SK-N-SH (cell line): Measurements from ENCODE around the gene PDXDC1.
"Not testable (repeated sequence)": the region's sequence is repeated elsewhere in the genome, so short reads cannot be mapped to it uniquely, and the experiment has no call there.

ENCODE experiments used
- CHD2 ChIP-seq: fragments of 150-350 bp; IDR thresholded peaks from 2 replicates; pipeline ENCODE4 v1.6.1; 2018; ENCODE audit warnings: low read length; ENCODE audit not compliant: partially characterized antibody
- EP300 ChIP-seq, 2 experiments: IDR thresholded peaks; 2 replicates each; pipeline versions ENCODE4 v1.4.0 to v1.6.1; 2012; ENCODE audit warnings: borderline replicate concordance in 1 of 2, low read depth in 1 of 2, low read length in 1 of 2
- JUND ChIP-seq: IDR thresholded peaks from 2 replicates; pipeline ENCODE4 v1.4.0; 2012
- TAF1 ChIP-seq: IDR thresholded peaks from 2 replicates; pipeline ENCODE4 v1.6.1; 2012; ENCODE audit warnings: low read depth, mild to moderate bottlenecking, low read length, moderate library complexity, borderline replicate concordance
- TF ChIP-seq, protein P1 (sequence below): fragments of 200-600 bp; sonication (generic); IDR thresholded peaks from 2 replicates; pipeline ENCODE4 v1.6.1; 2017; ENCODE audit warnings: antibody characterized with exemption, mild to moderate bottlenecking, moderate library complexity
- TF ChIP-seq, protein P2 (sequence below): IDR thresholded peaks from 2 replicates; pipeline ENCODE4 v1.4.0; 2012; ENCODE audit warnings: low read depth

DNA sequence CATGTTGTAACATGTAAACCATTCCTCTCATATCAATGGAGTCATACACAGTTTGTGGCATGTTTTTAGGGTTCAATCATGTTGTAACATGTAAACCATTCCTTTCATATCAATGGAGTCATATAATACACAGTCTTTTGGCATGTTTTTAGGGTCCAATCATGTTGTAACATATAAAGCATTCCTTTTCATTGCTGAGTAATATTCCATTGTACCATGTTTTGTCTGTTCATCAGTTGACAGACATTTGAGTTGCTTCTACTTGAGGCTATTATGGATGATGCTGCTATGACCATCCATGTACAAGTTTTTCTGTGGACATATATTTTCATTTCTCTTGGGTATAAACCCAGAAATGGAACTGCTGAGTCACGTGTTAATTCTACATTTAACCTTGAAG is 106.1 kb downstream of the PDXDC1 start:
- TF ChIP-seq, protein P1, sequence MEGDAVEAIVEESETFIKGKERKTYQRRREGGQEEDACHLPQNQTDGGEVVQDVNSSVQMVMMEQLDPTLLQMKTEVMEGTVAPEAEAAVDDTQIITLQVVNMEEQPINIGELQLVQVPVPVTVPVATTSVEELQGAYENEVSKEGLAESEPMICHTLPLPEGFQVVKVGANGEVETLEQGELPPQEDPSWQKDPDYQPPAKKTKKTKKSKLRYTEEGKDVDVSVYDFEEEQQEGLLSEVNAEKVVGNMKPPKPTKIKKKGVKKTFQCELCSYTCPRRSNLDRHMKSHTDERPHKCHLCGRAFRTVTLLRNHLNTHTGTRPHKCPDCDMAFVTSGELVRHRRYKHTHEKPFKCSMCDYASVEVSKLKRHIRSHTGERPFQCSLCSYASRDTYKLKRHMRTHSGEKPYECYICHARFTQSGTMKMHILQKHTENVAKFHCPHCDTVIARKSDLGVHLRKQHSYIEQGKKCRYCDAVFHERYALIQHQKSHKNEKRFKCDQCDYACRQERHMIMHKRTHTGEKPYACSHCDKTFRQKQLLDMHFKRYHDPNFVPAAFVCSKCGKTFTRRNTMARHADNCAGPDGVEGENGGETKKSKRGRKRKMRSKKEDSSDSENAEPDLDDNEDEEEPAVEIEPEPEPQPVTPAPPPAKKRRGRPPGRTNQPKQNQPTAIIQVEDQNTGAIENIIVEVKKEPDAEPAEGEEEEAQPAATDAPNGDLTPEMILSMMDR = not testable (repeated sequence)
- TF ChIP-seq TAF1; EP300 (IDR thresholded peaks at IDR 0.05; ENCODE audit: borderline replicate concordance in 1 of 2, low read depth in 1 of 2, low read length in 1 of 2); JUND; CHD2: not testable (repeated sequence)
- TF ChIP-seq, protein P2, sequence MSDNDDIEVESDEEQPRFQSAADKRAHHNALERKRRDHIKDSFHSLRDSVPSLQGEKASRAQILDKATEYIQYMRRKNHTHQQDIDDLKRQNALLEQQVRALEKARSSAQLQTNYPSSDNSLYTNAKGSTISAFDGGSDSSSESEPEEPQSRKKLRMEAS = not testable (repeated sequence)
